Hepatocyte (in vitro differentiated cells): Measurements from ENCODE around the gene PRTFDC1. TPM values are rescaled to one million over a fixed set of nuclear protein-coding genes. Genes with fewer than 3 reads are reported as not detected.

Source experiments
- DNase-seq: peaks from one replicate; pipeline ENCODE4 v3.0.0-alpha.2; 2016; ENCODE audit warnings: low spot score
- H2AFZ ChIP-seq: fragments of 200-600 bp; sonication (generic); 2 replicates; pipeline ENCODE4 v1.6.0; 2016; ENCODE audit warnings: antibody characterized with exemption, mild to moderate bottlenecking
- H3K27ac ChIP-seq: fragments of 200-600 bp; sonication (generic); 2 replicates; pipeline ENCODE4 v1.5.1; 2016; ENCODE audit warnings: mild to moderate bottlenecking
- H3K27me3 ChIP-seq: fragments of 200-600 bp; sonication (generic); 2 replicates; pipeline ENCODE4 v1.6.1; 2016
- H3K36me3 ChIP-seq: fragments of 200-600 bp; sonication (generic); replicated peaks from 2 replicates; pipeline ENCODE4 v1.5.1; 2016; ENCODE audit warnings: low read depth; ENCODE audit not compliant: insufficient read depth
- H3K4me1 ChIP-seq: fragments of 200-600 bp; sonication (generic); 2 replicates; pipeline ENCODE4 v1.5.1; 2016; ENCODE audit warnings: mild to moderate bottlenecking, moderate library complexity; ENCODE audit not compliant: insufficient read depth
- H3K4me2 ChIP-seq: fragments of 200-600 bp; sonication (generic); 2 replicates; pipeline ENCODE4 v1.6.0; 2016
- H3K4me3 ChIP-seq: fragments of 200-600 bp; sonication (generic); 2 replicates; pipeline ENCODE4 v1.5.1; 2016; ENCODE audit warnings: mild to moderate bottlenecking
- H3K79me2 ChIP-seq: fragments of 200-600 bp; sonication (generic); 2 replicates; pipeline ENCODE4 v1.6.0; 2017; ENCODE audit warnings: mild to moderate bottlenecking
- H3K9me2 ChIP-seq: fragments of 200-600 bp; sonication (generic); replicated peaks from 2 replicates; pipeline ENCODE4 v1.6.0; 2017; ENCODE audit warnings: mild to moderate bottlenecking; ENCODE audit not compliant: insufficient read depth
- H3K9me3 ChIP-seq: fragments of 200-600 bp; sonication (generic); 2 replicates; pipeline ENCODE4 v1.5.1; 2016; ENCODE audit warnings: low read depth, mild to moderate bottlenecking
- H4K20me1 ChIP-seq: fragments of 200-600 bp; sonication (generic); 2 replicates; pipeline ENCODE4 v1.6.0; 2016; ENCODE audit warnings: mild to moderate bottlenecking; ENCODE audit not compliant: insufficient read depth, poor library complexity, severe bottlenecking
- EZH2 ChIP-seq: fragments of 200-600 bp; sonication (generic); IDR thresholded peaks from 2 replicates; pipeline ENCODE4 v1.6.1; 2016; ENCODE audit warnings: antibody characterized with exemption, mild to moderate bottlenecking, borderline replicate concordance
- EZH2phosphoT487 ChIP-seq: fragments of 200-600 bp; sonication (generic); IDR thresholded peaks from one replicate; pipeline ENCODE4 v1.6.1; 2018; ENCODE audit warnings: antibody characterized with exemption, mild to moderate bottlenecking, low read depth, moderate library complexity; ENCODE audit not compliant: unreplicated experiment, severe bottlenecking
- WGBS: methylation state at CpG from one replicate; pipeline ENCODE4 v1.1.6; 2016; ENCODE audit warnings: low lambda C conversion rate; ENCODE audit errors: missing lambda C conversion rate; 5-methylcytosine and 5-hydroxymethylcytosine counted together
- polyA plus RNA-seq: library from polyadenylated mRNA; unstranded; fragments of >200 nt; fragmentation: Nextera tagmentation; extraction: Ambion mirVana; gene quantifications from 2 replicates; pipeline ENCODE4 v1.2.1, GENCODE V29; 2016
- total RNA-seq: library from RNA; depleted of rRNA; stranded (reverse); fragments of >200 nt; gene quantifications from 2 replicates; pipeline ENCODE4 v1.2.3, GENCODE V29; 2014
- TF ChIP-seq, protein P1 (sequence below): fragments of 200-600 bp; sonication (generic); IDR thresholded peaks from 2 replicates; pipeline ENCODE4 v1.5.1; 2016; ENCODE audit warnings: antibody characterized with exemption, mild to moderate bottlenecking; ENCODE audit not compliant: poor library complexity

PRTFDC1 gene
- total and polyA plus RNA-seq, 2 experiments from 2014 or later = 6.4 to 14.7 TPM

DNA sequence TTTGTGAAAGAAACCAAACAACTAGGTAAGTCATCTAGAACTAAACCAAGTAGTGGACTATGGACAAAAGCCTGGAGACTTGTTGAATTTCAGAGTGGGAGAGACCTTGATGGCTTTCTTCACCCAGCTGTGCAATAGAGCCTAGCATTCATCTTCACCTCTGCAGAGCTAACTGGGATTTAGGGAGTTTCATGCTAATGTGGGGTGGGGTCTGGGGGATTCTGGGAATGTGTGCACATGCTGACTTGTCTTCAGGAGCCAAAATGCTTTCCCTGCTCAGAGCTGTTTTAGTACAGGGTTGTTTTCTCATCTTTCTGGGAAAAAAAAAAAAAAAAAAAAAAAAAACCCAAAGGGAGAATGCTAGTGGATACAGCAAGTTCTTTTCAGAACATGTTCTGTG lies 147.4 kb downstream of the PRTFDC1 start:
- H3K27ac ChIP-seq = no peak overlapping the region
- no peaks in the 10 kb centered on the region for H3K9me2 ChIP-seq
- TF ChIP-seq, protein P1, sequence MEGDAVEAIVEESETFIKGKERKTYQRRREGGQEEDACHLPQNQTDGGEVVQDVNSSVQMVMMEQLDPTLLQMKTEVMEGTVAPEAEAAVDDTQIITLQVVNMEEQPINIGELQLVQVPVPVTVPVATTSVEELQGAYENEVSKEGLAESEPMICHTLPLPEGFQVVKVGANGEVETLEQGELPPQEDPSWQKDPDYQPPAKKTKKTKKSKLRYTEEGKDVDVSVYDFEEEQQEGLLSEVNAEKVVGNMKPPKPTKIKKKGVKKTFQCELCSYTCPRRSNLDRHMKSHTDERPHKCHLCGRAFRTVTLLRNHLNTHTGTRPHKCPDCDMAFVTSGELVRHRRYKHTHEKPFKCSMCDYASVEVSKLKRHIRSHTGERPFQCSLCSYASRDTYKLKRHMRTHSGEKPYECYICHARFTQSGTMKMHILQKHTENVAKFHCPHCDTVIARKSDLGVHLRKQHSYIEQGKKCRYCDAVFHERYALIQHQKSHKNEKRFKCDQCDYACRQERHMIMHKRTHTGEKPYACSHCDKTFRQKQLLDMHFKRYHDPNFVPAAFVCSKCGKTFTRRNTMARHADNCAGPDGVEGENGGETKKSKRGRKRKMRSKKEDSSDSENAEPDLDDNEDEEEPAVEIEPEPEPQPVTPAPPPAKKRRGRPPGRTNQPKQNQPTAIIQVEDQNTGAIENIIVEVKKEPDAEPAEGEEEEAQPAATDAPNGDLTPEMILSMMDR = no peak
- no peak for TF ChIP-seq EZH2phosphoT487
- no peak for TF ChIP-seq EZH2
- no peaks in the 10 kb centered on the region for H3K36me3 ChIP-seq
- no peaks in the 10 kb centered on the region for H4K20me1 ChIP-seq
- H3K4me1 ChIP-seq = no peaks in the 10 kb centered on the region
- H3K4me2 ChIP-seq = no peak overlapping the region
- H3K79me2 ChIP-seq = no peaks in the 10 kb centered on the region
- H2AFZ ChIP-seq = no peak overlapping the region
- no peaks in the 10 kb centered on the region for H3K27me3 ChIP-seq
- H3K9me3 ChIP-seq = no peaks in the 10 kb centered on the region
- no peak overlapping the region for H3K4me3 ChIP-seq
- no peak for DNase-seq

GRCh38 chr10:24804392-24804791 lies 148.0 kb downstream of the PRTFDC1 start:
- no peak overlapping the region for H3K4me2 ChIP-seq
- H2AFZ ChIP-seq = no peak overlapping the region
- H3K79me2 ChIP-seq = no peaks in the 10 kb centered on the region
- WGBS = 92% methylated on average over 8 of the region's 8 CpGs
- H3K9me3 ChIP-seq = no peaks in the 10 kb centered on the region
- H3K9me2 ChIP-seq = no peaks in the 10 kb centered on the region
- TF ChIP-seq EZH2 (no peak), EZH2phosphoT487 (no peak)
- TF ChIP-seq, protein P1 = no peak
- no peak for DNase-seq
- no peak overlapping the region for H3K4me3 ChIP-seq
- no peaks in the 10 kb centered on the region for H3K27me3 ChIP-seq
- no peak overlapping the region for H3K27ac ChIP-seq
- H3K36me3 ChIP-seq = no peaks in the 10 kb centered on the region
- no peaks in the 10 kb centered on the region for H3K4me1 ChIP-seq
- no peaks in the 10 kb centered on the region for H4K20me1 ChIP-seq

GRCh38 chr10:24802378-24802777 lies 150.0 kb downstream of the PRTFDC1 start:
- Histone ChIP-seq H3K79me2 (no peaks in the 10 kb centered on the region), H2AFZ (no peak overlapping the region), H3K9me2 (no peaks in the 10 kb centered on the region), H3K4me3 (no peak overlapping the region), H3K27me3 (no peaks in the 10 kb centered on the region), H3K36me3 (no peaks in the 10 kb centered on the region), H3K4me2 (no peak overlapping the region), H3K27ac (no peak overlapping the region), H3K4me1 (no peaks in the 10 kb centered on the region), H4K20me1 (no peaks in the 10 kb centered on the region), H3K9me3 (no peaks in the 10 kb centered on the region)
- TF ChIP-seq, protein P1 = no peak
- TF ChIP-seq EZH2 = no peak
- 91% methylated on average over 2 of the region's 2 CpGs for WGBS
- DNase-seq = no peak

DNA sequence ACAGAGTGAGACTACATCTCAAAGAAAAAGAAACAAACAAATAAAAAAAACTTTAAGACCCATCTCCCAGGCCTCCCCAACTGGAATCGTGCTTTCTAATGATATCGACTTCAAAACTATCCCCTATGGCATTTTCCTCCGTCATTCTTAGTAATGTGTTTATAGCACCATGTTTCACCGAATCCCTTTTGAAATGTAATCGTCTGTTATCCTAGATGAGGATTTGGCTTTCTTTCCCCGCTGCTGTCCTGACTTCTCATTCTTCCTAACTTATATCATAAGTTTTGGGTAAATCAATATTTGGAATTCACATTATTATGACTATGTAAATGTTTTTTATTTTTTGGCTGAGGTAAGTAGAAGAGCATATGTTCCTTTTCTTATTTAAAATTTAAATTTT lies 151.5 kb downstream of the PRTFDC1 start:
- Histone ChIP-seq H3K27me3 (no peaks in the 10 kb centered on the region), H3K4me1 (no peaks in the 10 kb centered on the region), H2AFZ (no peak overlapping the region), H4K20me1 (no peaks in the 10 kb centered on the region), H3K9me2 (no peaks in the 10 kb centered on the region), H3K27ac (no peak overlapping the region), H3K4me3 (no peak overlapping the region), H3K79me2 (no peaks in the 10 kb centered on the region), H3K9me3 (no peaks in the 10 kb centered on the region), H3K36me3 (no peaks in the 10 kb centered on the region), H3K4me2 (no peak overlapping the region)
- no peak for DNase-seq
- no peak for TF ChIP-seq EZH2
- TF ChIP-seq, protein P1 = no peak
- TF ChIP-seq EZH2phosphoT487 = no peak
- WGBS = 88% methylated on average over 6 of the region's 6 CpGs
